ENCODE data around the gene SLC2A1. TPM values are rescaled to one million over a fixed set of nuclear protein-coding genes. Genes with fewer than 3 reads are reported as not detected.

SLC2A1 gene
- total RNA-seq, 2 experiments from 2014 or later: 98.0 to 109 TPM

GRCh38 chr1:42933610-42934491 lies 24.8 kb downstream of the SLC2A1 start:
- DNase-seq: no peak
- H3K4me1 Mint-ChIP-seq: peaks cover 97% of the 10 kb centered on the region
- no peaks in the 10 kb centered on the region for H3K9me3 Mint-ChIP-seq
- peaks cover 79% of the 10 kb centered on the region for H3K36me3 Mint-ChIP-seq (ENCODE audit: low read depth)
- H3K27me3 Mint-ChIP-seq: no peaks in the 10 kb centered on the region
- H3K4me3 Mint-ChIP-seq: peak overlapping the region; percentile 73
- POLR2A ChIA-PET: no interaction called here
- peak overlapping the region; percentile 99 for H3K27ac Mint-ChIP-seq
- CTCF ChIA-PET: interaction anchor here (0.6 to 5.2 kb wide), 5 partner anchors 10 to 148 kb away, joined by 3 to 30 read pairs (median 4); no protein-coding TSS in a partner anchor

GRCh38 chr1:42933060-42933586 lies 25.5 kb downstream of the SLC2A1 start:
- ChIA-PET POLR2A (no interaction called here), CTCF (interaction anchor here (0.6 to 2.2 kb wide), 3 partner anchors 10 to 140 kb away, joined by 3 to 11 read pairs (median 6); no protein-coding TSS in a partner anchor)
- DNase-seq: no peak
- Mint-ChIP-seq H3K4me3 (peak overlapping the region; percentile 73), H3K27me3 (no peaks in the 10 kb centered on the region), H3K27ac (peak overlapping the region; percentile 99), H3K4me1 (peaks cover 97% of the 10 kb centered on the region), H3K36me3 (ENCODE audit: low read depth) (peaks cover 79% of the 10 kb centered on the region), H3K9me3 (no peaks in the 10 kb centered on the region)

- H3K27ac Mint-ChIP-seq: peak overlapping the region; percentile 99
- CTCF ChIA-PET: interaction anchor here (1.0 to 2.2 kb wide), 9 partner anchors 10 to 141 kb away, joined by 3 to 11 read pairs (median 4); no protein-coding TSS in a partner anchor
- no peaks in the 10 kb centered on the region for H3K9me3 Mint-ChIP-seq
- H3K27me3 Mint-ChIP-seq: no peaks in the 10 kb centered on the region
- peaks cover 97% of the 10 kb centered on the region for H3K4me1 Mint-ChIP-seq
- POLR2A ChIA-PET: interaction anchor here (1.0 to 1.2 kb wide), 3 partner anchors 9 to 24 kb away, joined by 3 to 4 read pairs (median 3); no protein-coding TSS in a partner anchor
- DNase-seq: no peak
- H3K36me3 Mint-ChIP-seq (ENCODE audit: low read depth): peaks cover 79% of the 10 kb centered on the region
- H3K4me3 Mint-ChIP-seq: peak overlapping the region; percentile 73
Observed at GRCh38 chr1:42932442-42932941, 26.2 kb downstream of the SLC2A1 start.

GRCh38 chr1:42931911-42932422 lies 26.7 kb downstream of the SLC2A1 start:
- H3K27ac Mint-ChIP-seq: peak overlapping the region; percentile 99
- peak; percentile 91 for DNase-seq
- peaks cover 95% of the 10 kb centered on the region for H3K4me1 Mint-ChIP-seq

GRCh38 chr1:42931108-42931539 lies 27.5 kb downstream of the SLC2A1 start:
- POLR2A ChIA-PET: no interaction called here

More at GRCh38 chr1:42931911-42932422, 26.7 kb downstream of the SLC2A1 start:
- H3K27me3 Mint-ChIP-seq: no peaks in the 10 kb centered on the region
- H3K4me3 Mint-ChIP-seq: peak overlapping the region; percentile 73
- ChIA-PET CTCF (interaction anchor here (0.6 to 2.2 kb wide), 11 partner anchors 9 to 245 kb away, joined by 3 to 11 read pairs (median 3); no protein-coding TSS in a partner anchor), POLR2A (interaction anchor here (1.0 to 1.2 kb wide), 3 partner anchors 10 to 25 kb away, joined by 3 to 4 read pairs (median 3); no protein-coding TSS in a partner anchor)
- peaks cover 79% of the 10 kb centered on the region for H3K36me3 Mint-ChIP-seq (ENCODE audit: low read depth)
- H3K9me3 Mint-ChIP-seq: no peaks in the 10 kb centered on the region

GRCh38 chr1:42930178-42931107 lies 28.2 kb downstream of the SLC2A1 start:
- peak overlapping the region; percentile 99 for H3K27ac Mint-ChIP-seq
- peaks cover 84% of the 10 kb centered on the region for H3K36me3 Mint-ChIP-seq (ENCODE audit: low read depth)
- H3K4me3 Mint-ChIP-seq: peak overlapping the region; percentile 73
- no peaks in the 10 kb centered on the region for H3K27me3 Mint-ChIP-seq
- H3K9me3 Mint-ChIP-seq: no peaks in the 10 kb centered on the region
- ChIA-PET POLR2A (no interaction called here), CTCF (no interaction called here)
- H3K4me1 Mint-ChIP-seq: peaks cover 90% of the 10 kb centered on the region
- no peak for DNase-seq

More at GRCh38 chr1:42931108-42931539, 27.5 kb downstream of the SLC2A1 start:
- Mint-ChIP-seq H3K4me1 (peaks cover 91% of the 10 kb centered on the region), H3K36me3 (ENCODE audit: low read depth) (peaks cover 81% of the 10 kb centered on the region), H3K4me3 (peak overlapping the region; percentile 73), H3K27me3 (no peaks in the 10 kb centered on the region), H3K9me3 (no peaks in the 10 kb centered on the region), H3K27ac (peak overlapping the region; percentile 99)
- DNase-seq: peak; percentile 71
- CTCF ChIA-PET: interaction anchor here (0.9 to 2.2 kb wide), 5 partner anchors 14 to 142 kb away, joined by 3 to 11 read pairs (median 5); no protein-coding TSS in a partner anchor

- no peak overlapping the region for H3K4me3 Mint-ChIP-seq
- no peak for DNase-seq
- no peaks in the 10 kb centered on the region for H3K9me3 Mint-ChIP-seq
- H3K36me3 Mint-ChIP-seq (ENCODE audit: low read depth): peaks cover 82% of the 10 kb centered on the region
- peak overlapping the region; percentile 99 for H3K27ac Mint-ChIP-seq
- no peaks in the 10 kb centered on the region for H3K27me3 Mint-ChIP-seq
- H3K4me1 Mint-ChIP-seq: peaks cover 89% of the 10 kb centered on the region
- CTCF ChIA-PET: interaction anchor here (2.8 kb wide), 1 partner anchor 144 kb away, joined by 11 read pairs; no protein-coding TSS in a partner anchor
- POLR2A ChIA-PET: no interaction called here
Observed at GRCh38 chr1:42929434-42930177, 29.1 kb downstream of the SLC2A1 start.

GRCh38 chr1:42928859-42929258 lies 29.8 kb downstream of the SLC2A1 start:
- Mint-ChIP-seq H3K9me3 (no peaks in the 10 kb centered on the region), H3K27me3 (no peaks in the 10 kb centered on the region), H3K4me1 (peaks cover 85% of the 10 kb centered on the region), H3K4me3 (no peak overlapping the region), H3K27ac (peak overlapping the region; percentile 85), H3K36me3 (ENCODE audit: low read depth) (peaks cover 75% of the 10 kb centered on the region)
- ChIA-PET CTCF (interaction anchor here (1.3 to 2.8 kb wide), 2 partner anchors 9 to 145 kb away, joined by 5 to 11 read pairs; no protein-coding TSS in a partner anchor), POLR2A (no interaction called here)
- no peak for DNase-seq

- Mint-ChIP-seq H3K27ac (peak overlapping the region; percentile 85), H3K4me3 (no peak overlapping the region), H3K27me3 (no peaks in the 10 kb centered on the region), H3K36me3 (ENCODE audit: low read depth) (peaks cover 66% of the 10 kb centered on the region), H3K4me1 (peaks cover 83% of the 10 kb centered on the region), H3K9me3 (no peaks in the 10 kb centered on the region)
- CTCF ChIA-PET: interaction anchor here (0.6 to 2.8 kb wide), 4 partner anchors 9 to 172 kb away, joined by 3 to 11 read pairs (median 4); no protein-coding TSS in a partner anchor
- DNase-seq: no peak
- POLR2A ChIA-PET: no interaction called here
Observed at GRCh38 chr1:42927920-42928505, 30.7 kb downstream of the SLC2A1 start.

GRCh38 chr1:42927274-42927841 lies 31.3 kb downstream of the SLC2A1 start:
- Mint-ChIP-seq H3K4me3 (no peak overlapping the region), H3K36me3 (ENCODE audit: low read depth) (peaks cover 62% of the 10 kb centered on the region), H3K27me3 (no peaks in the 10 kb centered on the region), H3K27ac (no peak overlapping the region), H3K4me1 (peaks cover 83% of the 10 kb centered on the region), H3K9me3 (no peaks in the 10 kb centered on the region)
- DNase-seq: no peak
- POLR2A ChIA-PET: no interaction called here
- CTCF ChIA-PET: interaction anchor here (1.0 to 2.8 kb wide), 3 partner anchors 10 to 146 kb away, joined by 3 to 11 read pairs (median 5); no protein-coding TSS in a partner anchor

- ChIA-PET POLR2A (no interaction called here), CTCF (no interaction called here)
- peaks cover 62% of the 10 kb centered on the region for H3K36me3 Mint-ChIP-seq (ENCODE audit: low read depth)
- H3K4me1 Mint-ChIP-seq: peaks cover 79% of the 10 kb centered on the region
- no peak overlapping the region for H3K27ac Mint-ChIP-seq
- no peak for DNase-seq
- H3K9me3 Mint-ChIP-seq: no peaks in the 10 kb centered on the region
- no peak overlapping the region for H3K4me3 Mint-ChIP-seq
- H3K27me3 Mint-ChIP-seq: no peaks in the 10 kb centered on the region
Observed at GRCh38 chr1:42926879-42927242, 31.8 kb downstream of the SLC2A1 start.

Measured in activated CD4-positive, alpha-beta T cell treated with anti-CD3 and anti-CD28 coated beads, Interleukin-2, amount 10 ng/mL, durations not matched to agents 7 days and 5 days (primary cell).